ENCODE results near the gene VIL1.

The VIL1 gene

DNA sequence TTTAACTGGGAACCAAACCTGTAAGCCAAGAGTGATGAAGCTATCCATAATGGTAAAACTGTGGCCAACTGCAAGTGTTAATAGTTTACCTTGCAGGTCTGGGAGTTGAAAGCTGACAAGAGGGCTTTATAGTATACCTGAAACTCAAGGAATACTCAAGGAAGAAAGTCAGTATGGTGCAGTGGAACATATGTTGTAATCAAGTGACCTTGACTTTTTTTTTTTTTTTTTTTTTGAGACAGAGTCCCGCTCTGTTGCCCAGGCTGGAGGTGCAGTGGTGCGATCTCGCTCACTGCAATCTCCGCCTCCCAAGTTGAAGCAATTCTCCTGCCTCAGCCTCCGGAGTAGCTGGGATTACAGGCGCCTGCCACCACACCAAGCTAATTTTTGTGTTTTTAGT lies 27.6 kb downstream of the VIL1 start:
- H3K27ac ChIP-seq (ENCODE audit: low read depth, low read length): no peak overlapping the region
- no peak overlapping the region for H3K4me3 ChIP-seq (ENCODE audit: insufficient read depth, low read length, poor library complexity, severe bottlenecking)
- no peak overlapping the region for H2AFZ ChIP-seq (ENCODE audit: low read depth, low read length, severe bottlenecking)
- no peaks in the 10 kb centered on the region for H4K20me1 ChIP-seq (ENCODE audit: low read depth, low read length)
- H3K9me2 ChIP-seq (replicated peaks; ENCODE audit: insufficient read depth, low read length): no peaks in the 10 kb centered on the region
- no peaks in the 10 kb centered on the region for H3K36me3 ChIP-seq (ENCODE audit: low read length)
- no peak for TF ChIP-seq EZH2phosphoT487 (conservative IDR thresholded peaks at IDR 0.05; ENCODE audit: low read length)
- TF ChIP-seq, protein P1, sequence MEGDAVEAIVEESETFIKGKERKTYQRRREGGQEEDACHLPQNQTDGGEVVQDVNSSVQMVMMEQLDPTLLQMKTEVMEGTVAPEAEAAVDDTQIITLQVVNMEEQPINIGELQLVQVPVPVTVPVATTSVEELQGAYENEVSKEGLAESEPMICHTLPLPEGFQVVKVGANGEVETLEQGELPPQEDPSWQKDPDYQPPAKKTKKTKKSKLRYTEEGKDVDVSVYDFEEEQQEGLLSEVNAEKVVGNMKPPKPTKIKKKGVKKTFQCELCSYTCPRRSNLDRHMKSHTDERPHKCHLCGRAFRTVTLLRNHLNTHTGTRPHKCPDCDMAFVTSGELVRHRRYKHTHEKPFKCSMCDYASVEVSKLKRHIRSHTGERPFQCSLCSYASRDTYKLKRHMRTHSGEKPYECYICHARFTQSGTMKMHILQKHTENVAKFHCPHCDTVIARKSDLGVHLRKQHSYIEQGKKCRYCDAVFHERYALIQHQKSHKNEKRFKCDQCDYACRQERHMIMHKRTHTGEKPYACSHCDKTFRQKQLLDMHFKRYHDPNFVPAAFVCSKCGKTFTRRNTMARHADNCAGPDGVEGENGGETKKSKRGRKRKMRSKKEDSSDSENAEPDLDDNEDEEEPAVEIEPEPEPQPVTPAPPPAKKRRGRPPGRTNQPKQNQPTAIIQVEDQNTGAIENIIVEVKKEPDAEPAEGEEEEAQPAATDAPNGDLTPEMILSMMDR (IDR thresholded peaks at IDR 0.05; ENCODE audit: insufficient read depth, low read length, poor library complexity, severe bottlenecking): no peak
- no peaks in the 10 kb centered on the region for H3K9me3 ChIP-seq (ENCODE audit: insufficient read depth, low read length)
- no peak overlapping the region for H3K9ac ChIP-seq (ENCODE audit: low read length)
- no peaks in the 10 kb centered on the region for H3K27me3 ChIP-seq (ENCODE audit: low read length)
- no peak overlapping the region for H3K4me2 ChIP-seq (ENCODE audit: low read depth, low read length, poor library complexity, severe bottlenecking)
- H3F3A ChIP-seq (ENCODE audit: insufficient read depth): no peaks in the 10 kb centered on the region
- H3K79me2 ChIP-seq (ENCODE audit: insufficient read depth, low read length): no peaks in the 10 kb centered on the region

- Histone ChIP-seq H3K27ac (ENCODE audit: low read depth, low read length) (no peak overlapping the region), H3K9ac (ENCODE audit: low read length) (no peak overlapping the region), H4K20me1 (ENCODE audit: low read depth, low read length) (no peaks in the 10 kb centered on the region), H2AFZ (ENCODE audit: low read depth, low read length, severe bottlenecking) (no peak overlapping the region), H3K9me3 (ENCODE audit: insufficient read depth, low read length) (no peaks in the 10 kb centered on the region), H3K4me3 (ENCODE audit: insufficient read depth, low read length, poor library complexity, severe bottlenecking) (no peak overlapping the region), H3K27me3 (ENCODE audit: low read length) (no peaks in the 10 kb centered on the region), H3F3A (ENCODE audit: insufficient read depth) (no peaks in the 10 kb centered on the region), H3K9me2 (replicated peaks; ENCODE audit: insufficient read depth, low read length) (no peaks in the 10 kb centered on the region), H3K4me2 (ENCODE audit: low read depth, low read length, poor library complexity, severe bottlenecking) (no peak overlapping the region), H3K36me3 (ENCODE audit: low read length) (no peaks in the 10 kb centered on the region), H3K79me2 (ENCODE audit: insufficient read depth, low read length) (no peaks in the 10 kb centered on the region)
- no peak for TF ChIP-seq EZH2phosphoT487 (conservative IDR thresholded peaks at IDR 0.05; ENCODE audit: low read length)
- TF ChIP-seq, protein P1 (IDR thresholded peaks at IDR 0.05; ENCODE audit: insufficient read depth, low read length, poor library complexity, severe bottlenecking): no peak
Measured at GRCh38 chr2:218447072-218447471, 28.1 kb downstream of the VIL1 start.

DNA sequence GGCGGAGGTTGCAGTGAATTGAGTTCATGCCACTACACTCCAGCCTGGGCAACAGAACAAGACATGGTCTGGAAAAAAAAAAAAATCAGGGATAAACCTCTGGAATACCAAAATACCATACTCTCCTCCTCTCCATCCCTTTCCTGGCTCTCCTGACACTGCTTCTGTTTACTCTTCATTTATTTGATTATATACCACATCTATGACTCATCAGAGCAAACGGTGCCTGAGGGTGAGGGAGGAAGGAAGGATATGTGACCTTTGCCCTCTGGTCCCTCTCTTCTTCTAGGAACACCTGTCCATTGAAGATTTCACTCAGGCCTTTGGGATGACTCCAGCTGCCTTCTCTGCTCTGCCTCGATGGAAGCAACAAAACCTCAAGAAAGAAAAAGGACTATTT lies 30.0 kb downstream of the VIL1 start:
- no peak overlapping the region for H3K27ac ChIP-seq (ENCODE audit: low read depth, low read length)
- H3K79me2 ChIP-seq (ENCODE audit: insufficient read depth, low read length): no peaks in the 10 kb centered on the region
- 0 out of 2 replicates have a peak, but pooled peaks cover 3% of the 10 kb centered on the region for H3K36me3 ChIP-seq (ENCODE audit: low read length)
- no peak overlapping the region for H3K9ac ChIP-seq (ENCODE audit: low read length)
- no peak overlapping the region for H2AFZ ChIP-seq (ENCODE audit: low read depth, low read length, severe bottlenecking)
- H3K27me3 ChIP-seq (ENCODE audit: low read length): no peaks in the 10 kb centered on the region
- H3F3A ChIP-seq (ENCODE audit: insufficient read depth): no peaks in the 10 kb centered on the region
- H3K4me2 ChIP-seq (ENCODE audit: low read depth, low read length, poor library complexity, severe bottlenecking): no peak overlapping the region
- no peaks in the 10 kb centered on the region for H4K20me1 ChIP-seq (ENCODE audit: low read depth, low read length)
- H3K9me3 ChIP-seq (ENCODE audit: insufficient read depth, low read length): no peaks in the 10 kb centered on the region
- no peaks in the 10 kb centered on the region for H3K9me2 ChIP-seq (replicated peaks; ENCODE audit: insufficient read depth, low read length)
- TF ChIP-seq, protein P1 (IDR thresholded peaks at IDR 0.05; ENCODE audit: insufficient read depth, low read length, poor library complexity, severe bottlenecking): no peak
- no peak for TF ChIP-seq EZH2phosphoT487 (conservative IDR thresholded peaks at IDR 0.05; ENCODE audit: low read length)
- no peak overlapping the region for H3K4me3 ChIP-seq (ENCODE audit: insufficient read depth, low read length, poor library complexity, severe bottlenecking)

Data from SU-DHL-6 (cell line).